DND-41 (cell line): ENCODE results near the gene CAB39L.

Source experiments
- ATAC-seq: fragments of 200-7000 bp; cut with Tn5 transposase; 3 replicates; pipeline ENCODE4 v1.9.1; 2021; ENCODE audit warnings: low read depth; ENCODE audit not compliant: insufficient read depth
- DNase-seq: peaks from one replicate; pipeline ENCODE4 v3.0.0-alpha.2; 2020
- H2AFZ ChIP-seq: 2 replicates; pipeline ENCODE4 v1.6.0; 2012; ENCODE audit warnings: low read depth, low read length
- H3K27ac ChIP-seq: 2 replicates; pipeline ENCODE4 v1.5.1; 2012; ENCODE audit warnings: low read length, inconsistent platforms
- H3K27me3 ChIP-seq: fragments of 200-600 bp; sonication (generic); 2 replicates; pipeline ENCODE4 v1.6.0; 2012; ENCODE audit warnings: low read length, mild to moderate bottlenecking, inconsistent platforms; ENCODE audit not compliant: insufficient read depth, poor library complexity
- H3K36me3 ChIP-seq: 2 replicates; pipeline ENCODE4 v1.5.1; 2012; ENCODE audit warnings: low read length, inconsistent platforms; ENCODE audit not compliant: insufficient read depth
- H3K4me1 ChIP-seq: 2 replicates; pipeline ENCODE4 v1.5.1; 2012; ENCODE audit warnings: mild to moderate bottlenecking, low read length; ENCODE audit not compliant: insufficient read depth
- H3K4me2 ChIP-seq: 2 replicates; pipeline ENCODE4 v1.6.0; 2012; ENCODE audit warnings: mild to moderate bottlenecking, moderate library complexity, low read length, inconsistent platforms; ENCODE audit not compliant: insufficient read depth
- H3K4me3 ChIP-seq, 2 experiments: fragments of 200-600 bp in 1 of 2; shearing (Covaris generic) in 1 of 2; 2 replicates each; pipeline ENCODE4 v1.5.1; 2012 to 2016; ENCODE audit warnings: inconsistent platforms in 2 of 2, low read length in 2 of 2, mild to moderate bottlenecking in 2 of 2, low read depth in 1 of 2, moderate library complexity in 1 of 2
- H3K79me2 ChIP-seq: 2 replicates; pipeline ENCODE4 v1.6.0; 2012; ENCODE audit warnings: low read length, inconsistent platforms; ENCODE audit not compliant: insufficient read depth
- H3K9ac ChIP-seq: 2 replicates; pipeline ENCODE4 v1.6.0; 2012; ENCODE audit warnings: low read depth, mild to moderate bottlenecking, inconsistent platforms, low read length, moderate library complexity
- H3K9me3 ChIP-seq: 2 replicates; pipeline ENCODE4 v1.5.1; 2012; ENCODE audit warnings: low read length, moderate library complexity, mild to moderate bottlenecking, inconsistent platforms; ENCODE audit not compliant: insufficient read depth, severe bottlenecking
- H4K20me1 ChIP-seq: 2 replicates; pipeline ENCODE4 v1.6.0; 2012; ENCODE audit warnings: low read length; ENCODE audit not compliant: insufficient read depth
- CTCF ChIP-seq: IDR thresholded peaks from 2 replicates; pipeline ENCODE4 v1.5.1; 2012; ENCODE audit warnings: borderline replicate concordance, low read length, moderate library complexity, mild to moderate bottlenecking; ENCODE audit not compliant: poor library complexity, severe bottlenecking; ENCODE audit errors: extremely low read depth
- EZH2 ChIP-seq: IDR thresholded peaks from 3 replicates; pipeline ENCODE4 v1.6.1; 2012; ENCODE audit warnings: borderline replicate concordance, low read depth, mild to moderate bottlenecking, moderate library complexity, low read length, inconsistent platforms; ENCODE audit not compliant: severe bottlenecking

CAB39L gene

GRCh38 chr13:49303533-49304252, 140.2 kb downstream of the CAB39L start:
- no peak for DNase-seq
- Histone ChIP-seq H2AFZ (no peak overlapping the region), H3K27me3 (no peaks in the 10 kb centered on the region), H3K4me3 (no peak overlapping the region), H3K4me1 (peaks cover 6% of the 10 kb centered on the region), H3K4me2 (no peak overlapping the region), H3K79me2 (no peaks in the 10 kb centered on the region), H3K27ac (no peak overlapping the region), H3K36me3 (no peaks in the 10 kb centered on the region), H3K9me3 (no peaks in the 10 kb centered on the region), H3K9ac (no peak overlapping the region), H4K20me1 (no peaks in the 10 kb centered on the region)
- no peak for ATAC-seq
- TF ChIP-seq CTCF, result no peak
- no peak for TF ChIP-seq EZH2

- no peak overlapping the region for H2AFZ ChIP-seq
- ATAC-seq, result no peak
- peaks cover 6% of the 10 kb centered on the region for H3K4me1 ChIP-seq
These were observed 141.0 kb downstream of the CAB39L start for GRCh38 chr13:49302817-49303216.

GRCh38 chr13:49302222-49302621, 141.6 kb downstream of the CAB39L start:
- H4K20me1 ChIP-seq, result no peaks in the 10 kb centered on the region
- no peaks in the 10 kb centered on the region for H3K79me2 ChIP-seq
- H3K4me3 ChIP-seq, result no peak overlapping the region
- no peak for TF ChIP-seq EZH2
- TF ChIP-seq CTCF, result no peak
- peaks cover 6% of the 10 kb centered on the region for H3K4me1 ChIP-seq
- H3K9me3 ChIP-seq, result no peaks in the 10 kb centered on the region
- no peak overlapping the region for H3K27ac ChIP-seq
- no peaks in the 10 kb centered on the region for H3K36me3 ChIP-seq
- no peak overlapping the region for H3K4me2 ChIP-seq
- no peaks in the 10 kb centered on the region for H3K27me3 ChIP-seq
- no peak overlapping the region for H3K9ac ChIP-seq
- no peak overlapping the region for H2AFZ ChIP-seq
- no peak for DNase-seq
- no peak for ATAC-seq

More at GRCh38 chr13:49302817-49303216, 141.0 kb downstream of the CAB39L start:
- no peak overlapping the region for H3K4me3 ChIP-seq
- H3K9me3 ChIP-seq, result no peaks in the 10 kb centered on the region
- no peaks in the 10 kb centered on the region for H3K36me3 ChIP-seq
- no peak overlapping the region for H3K4me2 ChIP-seq
- H4K20me1 ChIP-seq, result no peaks in the 10 kb centered on the region
- no peak for DNase-seq
- no peak overlapping the region for H3K9ac ChIP-seq
- H3K27me3 ChIP-seq, result no peaks in the 10 kb centered on the region
- no peak overlapping the region for H3K27ac ChIP-seq
- no peaks in the 10 kb centered on the region for H3K79me2 ChIP-seq
- TF ChIP-seq EZH2 (no peak), CTCF (no peak)
